GM12873 (cell line): Measurements from ENCODE around the gene PLXNA1.

Source experiments
- TF ChIP-seq, protein P1 (sequence below): IDR thresholded peaks from 2 replicates; pipeline ENCODE4 v1.5.1; 2012; ENCODE audit warnings: low read depth, mild to moderate bottlenecking, moderate library complexity, low read length, control low read depth; ENCODE audit not compliant: insufficient read depth; ENCODE audit errors: missing control alignments

Gene PLXNA1

DNA sequence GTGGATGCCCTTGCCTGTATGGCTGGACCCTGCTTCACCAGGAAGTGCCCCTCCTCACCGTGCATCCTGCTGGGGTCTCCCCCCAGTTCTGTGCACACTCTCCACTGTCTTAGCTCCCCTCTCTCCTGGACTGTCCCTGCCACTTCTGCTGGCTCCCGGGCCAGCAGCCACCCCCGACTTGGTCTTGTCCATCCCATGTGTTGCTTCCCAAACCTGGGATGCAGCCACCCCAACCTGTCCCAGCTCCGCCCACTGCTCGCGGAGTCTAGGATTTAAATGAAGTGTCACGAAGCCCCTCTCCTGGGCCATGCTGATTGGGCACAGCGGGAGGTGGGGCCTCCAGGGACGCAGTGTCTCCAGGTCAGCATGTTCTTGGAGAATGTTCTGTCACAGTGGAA, 48.5 kb downstream of the PLXNA1 start:
- TF ChIP-seq, protein P1, sequence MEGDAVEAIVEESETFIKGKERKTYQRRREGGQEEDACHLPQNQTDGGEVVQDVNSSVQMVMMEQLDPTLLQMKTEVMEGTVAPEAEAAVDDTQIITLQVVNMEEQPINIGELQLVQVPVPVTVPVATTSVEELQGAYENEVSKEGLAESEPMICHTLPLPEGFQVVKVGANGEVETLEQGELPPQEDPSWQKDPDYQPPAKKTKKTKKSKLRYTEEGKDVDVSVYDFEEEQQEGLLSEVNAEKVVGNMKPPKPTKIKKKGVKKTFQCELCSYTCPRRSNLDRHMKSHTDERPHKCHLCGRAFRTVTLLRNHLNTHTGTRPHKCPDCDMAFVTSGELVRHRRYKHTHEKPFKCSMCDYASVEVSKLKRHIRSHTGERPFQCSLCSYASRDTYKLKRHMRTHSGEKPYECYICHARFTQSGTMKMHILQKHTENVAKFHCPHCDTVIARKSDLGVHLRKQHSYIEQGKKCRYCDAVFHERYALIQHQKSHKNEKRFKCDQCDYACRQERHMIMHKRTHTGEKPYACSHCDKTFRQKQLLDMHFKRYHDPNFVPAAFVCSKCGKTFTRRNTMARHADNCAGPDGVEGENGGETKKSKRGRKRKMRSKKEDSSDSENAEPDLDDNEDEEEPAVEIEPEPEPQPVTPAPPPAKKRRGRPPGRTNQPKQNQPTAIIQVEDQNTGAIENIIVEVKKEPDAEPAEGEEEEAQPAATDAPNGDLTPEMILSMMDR: no peak

DNA sequence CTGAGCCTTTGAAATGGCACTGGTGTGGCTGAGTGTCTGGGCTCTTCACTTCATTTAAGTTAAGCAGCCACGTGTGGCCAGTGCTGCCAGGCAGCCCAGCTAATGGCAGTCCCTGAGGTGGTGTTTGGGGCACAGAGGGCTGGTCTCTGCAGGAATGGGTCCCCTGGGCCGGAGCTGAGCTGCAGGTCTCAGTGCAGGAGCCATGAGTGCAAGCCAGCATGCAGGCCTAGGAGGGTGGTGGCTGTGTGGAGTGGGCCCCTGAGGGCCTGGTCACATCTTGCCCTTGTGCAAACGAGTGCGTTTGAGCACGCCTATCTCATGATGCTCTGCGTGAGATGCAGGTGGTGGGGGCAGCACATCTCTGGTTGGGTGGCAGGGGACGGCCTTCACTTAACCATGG, 48.9 kb downstream of the PLXNA1 start:
- TF ChIP-seq, protein P1: no peak

- TF ChIP-seq, protein P1: no peak
These were observed 49.5 kb downstream of the PLXNA1 start for GRCh38 chr3:127032296-127032990.
